Neural cell (in vitro differentiated cells): Measurements from ENCODE around the gene PRKCA.

ENCODE experiments used
- CTCF ChIP-seq: fragments of 450-650 bp; IDR thresholded peaks from 2 replicates; pipeline ENCODE4 v1.5.1; 2014; ENCODE audit warnings: antibody characterized with exemption, mild to moderate bottlenecking, moderate library complexity; ENCODE audit not compliant: poor library complexity, severe bottlenecking
- EP300 ChIP-seq: fragments of 450-650 bp; conservative IDR thresholded peaks from 2 replicates; pipeline ENCODE4 v1.6.1; 2014; ENCODE audit warnings: antibody characterized with exemption, mild to moderate bottlenecking, moderate library complexity; ENCODE audit not compliant: poor library complexity, severe bottlenecking
- EZH2 ChIP-seq: fragments of 200-600, 300-800 bp; shearing (Covaris generic), sonication (generic); IDR thresholded peaks from 2 replicates; pipeline ENCODE4 v1.6.1; 2014; ENCODE audit warnings: antibody characterized with exemption, low read length, borderline replicate concordance, mild to moderate bottlenecking; ENCODE audit not compliant: insufficient read depth, poor library complexity, severe bottlenecking
- MXI1 ChIP-seq: fragments of 450-650 bp; conservative IDR thresholded peaks from 2 replicates; pipeline ENCODE4 v1.6.1; 2014; ENCODE audit warnings: antibody characterized with exemption, mild to moderate bottlenecking; ENCODE audit not compliant: poor library complexity, severe bottlenecking
- POLR2AphosphoS5 ChIP-seq: IDR thresholded peaks from 2 replicates; pipeline ENCODE4 v1.6.1; 2012
- REST ChIP-seq: IDR thresholded peaks from 2 replicates; pipeline ENCODE4 v1.6.1; 2012; ENCODE audit warnings: borderline replicate concordance
- SMC3 ChIP-seq: fragments of 450-650 bp; conservative IDR thresholded peaks from 2 replicates; pipeline ENCODE4 v1.6.1; 2014; ENCODE audit warnings: antibody characterized with exemption, mild to moderate bottlenecking, moderate library complexity; ENCODE audit not compliant: poor library complexity
- TAF1 ChIP-seq: IDR thresholded peaks from 2 replicates; pipeline ENCODE4 v1.6.1; 2012; ENCODE audit warnings: low read depth

- TF ChIP-seq CTCF = no peak
- no peak for TF ChIP-seq TAF1
- no peak for TF ChIP-seq MXI1
- no peak for TF ChIP-seq EZH2
- no peak for TF ChIP-seq POLR2AphosphoS5
- TF ChIP-seq SMC3 = no peak
- TF ChIP-seq EP300 = no peak
- no peak for TF ChIP-seq REST
These were observed 105.5 kb downstream of the PRKCA start for GRCh38 chr17:66407864-66408263.
